TTC549 (cell line): Measurements from ENCODE around the gene ARHGEF4.

Experiments used
- FAIRE-seq: peaks from 2 replicates; lab custom pipeline; 2012; peaks lifted over from hg19 to GRCh38; lab: Jason Lieb, UNC

Gene ARHGEF4

GRCh38 chr2:130836501-130837174 is at the start of gene ARHGEF4:
TSS of gene ARHGEF4 (plus strand) at chr2:130836914. CDS start at chr2:130836954, 40 bp downstream.
- no peak for FAIRE-seq

- FAIRE-seq: no peak
Measured at GRCh38 chr2:130787841-130788240, 48.9 kb upstream of the ARHGEF4 start.

GRCh38 chr2:130790312-130790711 is 46.4 kb upstream of the ARHGEF4 start:
- FAIRE-seq: no peak

- no peak for FAIRE-seq
Measured at GRCh38 chr2:130790804-130791616, 45.7 kb upstream of the ARHGEF4 start.

GRCh38 chr2:130791617-130791939 is 45.1 kb upstream of the ARHGEF4 start:
- FAIRE-seq: no peak

- FAIRE-seq: no peak
Measured at GRCh38 chr2:130795431-130795830, 41.3 kb upstream of the ARHGEF4 start.

- no peak for FAIRE-seq
Measured at GRCh38 chr2:130796290-130796689, 40.4 kb upstream of the ARHGEF4 start.

GRCh38 chr2:130797493-130798435 is 39.0 kb upstream of the ARHGEF4 start:
- FAIRE-seq: no peak

- no peak for FAIRE-seq
Measured at GRCh38 chr2:130798472-130799218, 38.1 kb upstream of the ARHGEF4 start.

GRCh38 chr2:130799295-130799694 is 37.4 kb upstream of the ARHGEF4 start:
- no peak for FAIRE-seq

GRCh38 chr2:130805613-130806012 is 31.1 kb upstream of the ARHGEF4 start:
- FAIRE-seq: no peak

GRCh38 chr2:130806370-130806769 is 30.3 kb upstream of the ARHGEF4 start:
- no peak for FAIRE-seq

- no peak for FAIRE-seq
Measured at GRCh38 chr2:130807659-130808385, 28.9 kb upstream of the ARHGEF4 start.

- no peak for FAIRE-seq
Measured at GRCh38 chr2:130808482-130809268, 28.0 kb upstream of the ARHGEF4 start.

- FAIRE-seq: no peak
Measured at GRCh38 chr2:130810490-130810889, 26.2 kb upstream of the ARHGEF4 start.

GRCh38 chr2:130813722-130814121 is 23.0 kb upstream of the ARHGEF4 start:
- FAIRE-seq: no peak

GRCh38 chr2:130814931-130815680 is 21.6 kb upstream of the ARHGEF4 start:
- no peak for FAIRE-seq

- no peak for FAIRE-seq
Measured at GRCh38 chr2:130818809-130819208, 17.9 kb upstream of the ARHGEF4 start.

GRCh38 chr2:130819226-130819607 is 17.5 kb upstream of the ARHGEF4 start:
- FAIRE-seq: no peak
